CD4-positive, alpha-beta T cell treated with Interleukin-6 for 4 hours (primary cell): Measurements from ENCODE around the gene SNX32.
"Not testable (repeated sequence)": the region's sequence is repeated elsewhere in the genome, so short reads cannot be mapped to it uniquely, and the experiment has no call there.

Experiments used
- DNase-seq: peaks from one replicate; pipeline ENCODE4 v3.0.0-alpha.2; 2020; ENCODE audit warnings: mixed read lengths

SNX32 gene

DNA sequence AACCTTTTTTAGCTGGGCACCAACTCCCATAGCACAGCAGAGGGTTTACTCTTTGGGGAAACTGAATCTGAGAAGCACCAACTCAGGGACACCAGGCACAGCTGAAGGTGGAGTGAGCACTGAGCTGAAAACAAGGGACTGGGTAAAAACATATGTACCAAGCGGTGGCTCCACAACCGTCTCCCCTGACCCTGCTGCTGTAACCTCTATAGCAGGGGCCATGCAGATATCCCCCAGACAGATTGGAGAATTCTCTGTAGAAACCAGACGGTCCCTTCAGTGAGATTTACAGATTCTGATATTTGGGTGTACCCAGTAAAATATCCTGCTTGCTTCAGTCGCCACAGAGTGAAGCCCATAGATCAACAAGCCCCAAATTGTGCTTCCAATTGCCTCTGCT, 4.3 kb upstream of the SNX32 start:
- DNase-seq: no peak

DNA sequence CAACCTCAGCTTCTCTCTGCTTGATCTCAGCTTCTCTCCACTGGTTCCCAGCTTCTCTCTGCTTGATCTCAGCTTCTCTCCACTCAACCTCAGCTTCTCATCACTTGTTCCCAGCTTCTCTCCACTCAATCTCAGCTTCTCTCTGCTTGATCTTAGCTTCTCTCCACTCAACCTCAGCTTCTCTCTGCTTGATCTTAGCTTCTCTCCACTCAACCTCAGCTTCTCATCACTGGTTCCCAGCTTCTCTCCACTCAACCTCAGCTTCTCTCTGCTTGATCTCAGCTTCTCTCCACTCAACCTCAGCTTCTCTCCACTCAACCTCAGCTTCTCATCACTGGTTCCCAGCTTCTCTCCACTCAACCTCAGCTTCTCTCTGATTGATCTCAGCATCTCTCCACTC, 1.5 kb upstream of the SNX32 start:
- not testable (repeated sequence) for DNase-seq

DNA sequence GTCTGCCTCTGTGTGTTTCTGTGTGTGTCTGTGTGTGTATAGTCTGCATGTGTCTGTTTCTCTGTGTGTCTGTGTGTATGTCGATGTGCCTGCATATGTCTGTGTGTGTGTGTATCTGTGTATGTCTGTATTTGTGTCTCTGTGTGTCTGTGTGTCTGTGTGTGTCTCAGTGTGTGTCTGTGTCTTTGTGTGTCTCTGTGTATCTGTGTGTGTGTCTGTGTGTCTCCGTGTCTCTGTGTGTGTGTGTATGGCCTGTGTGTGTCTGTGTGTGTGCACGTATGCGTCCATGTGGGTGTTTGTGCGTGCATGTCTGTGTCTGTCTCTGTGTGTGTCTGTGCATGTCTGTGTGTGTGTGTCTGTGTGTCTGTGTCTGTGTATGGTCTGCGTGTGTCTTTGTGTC, 439 bp downstream of the SNX32 start:
- no peak for DNase-seq

GRCh38 chr11:65842144-65842543, 8.4 kb downstream of the SNX32 start:
- DNase-seq: no peak

GRCh38 chr11:65843811-65844210, 10.0 kb downstream of the SNX32 start:
- DNase-seq: no peak

GRCh38 chr11:65844231-65844872, 10.6 kb downstream of the SNX32 start:
- no peak for DNase-seq

- no peak for DNase-seq
Observed at GRCh38 chr11:65847746-65848145, 14.0 kb downstream of the SNX32 start.

DNA sequence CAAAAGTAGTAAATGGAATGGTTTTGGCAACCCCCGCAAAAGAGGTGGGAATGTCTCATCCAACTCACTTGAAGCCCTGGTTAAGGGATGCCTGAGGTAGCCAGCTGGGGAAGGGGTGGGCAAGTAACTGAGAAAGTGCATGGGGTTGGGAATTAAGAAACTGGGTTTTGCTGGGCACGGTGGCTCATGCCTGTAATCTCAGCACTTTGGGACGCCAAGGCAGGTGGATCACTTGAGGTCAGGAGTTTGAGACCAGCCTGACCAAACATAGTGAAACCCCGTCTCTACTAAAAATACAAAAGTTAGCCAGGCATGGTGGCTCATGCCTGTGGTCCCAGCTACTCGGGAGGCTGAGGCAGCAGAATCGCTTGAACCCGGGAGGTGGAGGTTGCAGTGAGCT, 14.9 kb downstream of the SNX32 start:
- not testable (repeated sequence) for DNase-seq

- DNase-seq: no peak
Observed at GRCh38 chr11:65849366-65849765, 15.6 kb downstream of the SNX32 start.

DNA sequence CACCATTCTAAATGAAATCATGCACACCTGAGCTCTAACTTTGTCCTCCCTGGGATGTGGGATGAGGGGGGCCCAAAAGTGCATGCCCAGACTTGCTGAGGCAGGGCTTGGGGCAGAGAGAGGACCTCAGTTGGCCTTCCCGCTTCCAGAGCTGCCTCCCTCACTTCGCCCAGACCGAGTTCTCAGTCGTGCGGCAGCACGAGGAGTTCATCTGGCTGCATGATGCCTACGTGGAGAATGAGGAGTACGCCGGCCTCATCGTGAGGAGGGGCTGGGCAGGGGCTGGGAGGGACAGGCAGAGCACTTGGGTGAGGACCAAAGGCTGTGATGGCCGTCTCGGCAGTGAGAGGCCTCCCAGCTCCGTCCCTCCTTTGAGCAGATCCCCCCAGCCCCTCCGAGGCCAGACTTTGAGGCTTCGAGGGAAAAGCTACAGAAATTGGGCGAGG, 16.0 kb downstream of the SNX32 start:
- DNase-seq: no peak

DNA sequence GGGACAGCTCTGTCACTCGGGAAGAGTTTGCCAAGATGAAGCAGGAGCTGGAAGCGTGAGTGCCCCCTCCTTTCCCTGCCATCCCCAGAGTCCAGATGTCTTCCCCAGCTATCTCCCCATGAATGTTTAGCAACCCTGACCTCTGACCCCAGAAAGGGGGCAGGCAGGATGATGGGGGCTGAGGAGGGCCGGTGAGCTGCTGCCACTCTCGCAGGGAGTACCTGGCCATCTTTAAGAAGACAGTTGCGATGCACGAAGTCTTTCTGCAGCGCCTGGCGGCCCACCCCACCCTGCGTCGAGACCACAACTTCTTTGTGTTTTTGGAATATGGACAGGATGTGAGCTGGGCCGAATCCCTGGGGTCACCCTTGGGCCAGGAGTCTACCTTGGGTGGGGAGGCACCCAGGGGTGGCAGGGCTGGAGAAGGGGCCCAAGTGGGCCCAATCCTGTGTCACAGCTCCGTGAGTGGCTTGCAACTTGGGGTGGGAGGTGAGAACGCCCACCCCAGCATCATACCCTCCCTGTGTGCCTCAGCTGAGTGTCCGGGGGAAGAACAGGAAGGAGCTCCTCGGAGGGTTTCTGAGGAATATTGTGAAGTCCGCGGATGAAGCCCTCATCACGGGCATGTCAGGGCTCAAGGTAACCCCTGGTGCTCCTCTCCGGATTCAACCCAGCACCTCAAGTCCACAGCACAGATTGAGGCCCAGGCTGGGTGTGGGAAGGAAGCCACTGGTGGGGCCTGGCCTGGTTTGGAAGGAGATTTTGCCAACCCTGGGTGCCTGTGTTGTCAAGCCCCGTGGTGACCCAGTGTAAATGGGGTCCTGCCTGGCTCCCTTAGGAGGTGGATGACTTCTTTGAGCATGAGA, 16.7 kb downstream of the SNX32 start:
- DNase-seq: no peak

DNA sequence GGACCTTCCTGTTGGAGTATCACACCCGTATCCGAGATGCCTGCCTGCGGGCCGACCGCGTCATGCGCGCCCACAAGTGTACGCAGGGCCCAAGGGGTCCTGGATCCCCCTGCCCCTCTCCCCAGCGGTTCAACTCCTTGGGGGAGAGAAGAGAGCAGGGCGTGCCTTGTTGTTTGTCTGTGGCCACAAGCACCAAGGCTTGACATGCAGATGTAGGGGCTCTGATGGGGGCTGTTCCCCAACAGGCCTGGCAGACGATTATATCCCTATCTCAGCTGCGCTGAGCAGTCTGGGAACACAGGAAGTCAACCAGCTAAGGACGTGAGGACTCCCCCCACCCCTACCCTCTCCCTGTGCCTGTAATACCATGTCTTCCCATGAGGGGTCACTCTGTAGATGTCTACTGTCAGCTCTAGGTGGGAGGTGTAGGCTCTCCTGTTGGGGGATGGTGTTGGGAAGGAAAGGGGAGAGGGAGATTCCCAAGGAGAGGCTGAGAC, 17.4 kb downstream of the SNX32 start:
- DNase-seq: no peak

- no peak for DNase-seq
Observed at GRCh38 chr11:65851811-65852507, 18.2 kb downstream of the SNX32 start.

DNA sequence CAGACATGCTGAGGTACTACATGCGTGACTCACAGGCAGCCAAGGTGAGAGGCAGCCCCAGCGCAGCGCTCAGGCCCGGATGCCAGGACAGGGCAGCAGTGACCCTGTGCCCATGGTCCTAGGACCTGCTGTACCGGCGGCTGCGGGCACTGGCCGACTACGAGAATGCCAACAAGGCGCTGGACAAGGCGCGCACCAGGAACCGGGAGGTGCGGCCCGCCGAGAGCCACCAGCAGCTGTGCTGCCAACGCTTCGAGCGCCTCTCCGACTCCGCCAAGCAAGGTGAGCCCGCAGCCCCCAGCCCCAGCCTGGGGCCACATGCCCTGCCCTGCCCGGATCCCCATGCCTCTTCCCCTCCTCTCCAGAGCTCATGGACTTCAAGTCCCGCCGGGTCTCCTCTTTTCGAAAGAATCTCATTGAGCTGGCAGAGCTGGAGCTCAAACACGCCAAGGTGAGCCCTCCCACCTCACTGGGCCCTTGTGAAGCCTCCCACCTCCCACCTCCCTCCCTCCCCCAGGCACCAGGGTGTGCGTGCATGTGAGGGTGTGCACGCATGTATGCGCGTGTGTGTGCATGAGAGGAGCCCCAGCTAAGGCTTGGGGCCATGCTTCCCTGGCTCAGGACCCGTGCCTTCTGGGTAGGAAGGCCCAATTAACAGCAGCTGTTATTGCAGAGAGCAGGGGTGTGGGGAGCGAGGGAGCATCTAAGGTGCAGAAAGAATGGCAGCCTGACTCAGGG, 18.9 kb downstream of the SNX32 start:
- DNase-seq: no peak

DNA sequence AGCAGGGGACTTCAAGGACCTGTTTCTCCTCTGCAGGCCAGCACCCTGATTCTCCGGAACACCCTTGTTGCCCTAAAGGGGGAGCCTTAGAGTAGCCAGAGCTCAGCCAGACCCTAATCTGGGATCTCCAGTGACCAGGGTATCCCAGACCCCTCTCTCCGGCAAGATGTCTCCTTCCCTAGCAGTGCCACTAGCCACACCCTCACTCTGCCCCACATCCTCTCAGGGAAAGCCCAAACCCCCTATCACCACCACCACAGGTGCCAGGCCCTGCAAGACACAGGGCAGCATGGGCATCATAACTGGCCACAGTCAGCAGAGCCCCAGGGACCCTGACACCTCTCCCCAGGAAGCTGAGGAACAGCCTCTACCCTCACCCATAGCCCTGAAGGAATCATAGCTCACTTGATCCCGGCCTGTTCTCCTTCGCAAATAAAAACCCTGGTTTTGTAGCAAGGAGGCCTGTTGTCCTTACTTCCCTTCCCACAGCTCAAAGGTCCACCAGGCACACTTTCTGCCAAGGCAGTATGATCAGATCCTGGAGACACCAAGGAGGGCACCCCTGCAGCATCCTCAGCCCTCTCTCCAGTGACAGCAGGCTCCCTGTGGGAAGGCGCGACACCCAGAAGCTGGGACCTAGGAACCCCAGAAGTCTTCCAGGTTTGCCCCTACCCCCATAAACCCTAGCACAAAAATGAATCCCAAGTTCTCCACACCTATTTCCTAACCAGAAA, 19.6 kb downstream of the SNX32 start:
- no peak for DNase-seq

- DNase-seq: no peak
Observed at GRCh38 chr11:65854161-65854592, 20.4 kb downstream of the SNX32 start.

GRCh38 chr11:65854852-65855837, 21.4 kb downstream of the SNX32 start:
- DNase-seq: no peak

- no peak for DNase-seq
Observed at GRCh38 chr11:65855927-65856363, 22.2 kb downstream of the SNX32 start.

DNA sequence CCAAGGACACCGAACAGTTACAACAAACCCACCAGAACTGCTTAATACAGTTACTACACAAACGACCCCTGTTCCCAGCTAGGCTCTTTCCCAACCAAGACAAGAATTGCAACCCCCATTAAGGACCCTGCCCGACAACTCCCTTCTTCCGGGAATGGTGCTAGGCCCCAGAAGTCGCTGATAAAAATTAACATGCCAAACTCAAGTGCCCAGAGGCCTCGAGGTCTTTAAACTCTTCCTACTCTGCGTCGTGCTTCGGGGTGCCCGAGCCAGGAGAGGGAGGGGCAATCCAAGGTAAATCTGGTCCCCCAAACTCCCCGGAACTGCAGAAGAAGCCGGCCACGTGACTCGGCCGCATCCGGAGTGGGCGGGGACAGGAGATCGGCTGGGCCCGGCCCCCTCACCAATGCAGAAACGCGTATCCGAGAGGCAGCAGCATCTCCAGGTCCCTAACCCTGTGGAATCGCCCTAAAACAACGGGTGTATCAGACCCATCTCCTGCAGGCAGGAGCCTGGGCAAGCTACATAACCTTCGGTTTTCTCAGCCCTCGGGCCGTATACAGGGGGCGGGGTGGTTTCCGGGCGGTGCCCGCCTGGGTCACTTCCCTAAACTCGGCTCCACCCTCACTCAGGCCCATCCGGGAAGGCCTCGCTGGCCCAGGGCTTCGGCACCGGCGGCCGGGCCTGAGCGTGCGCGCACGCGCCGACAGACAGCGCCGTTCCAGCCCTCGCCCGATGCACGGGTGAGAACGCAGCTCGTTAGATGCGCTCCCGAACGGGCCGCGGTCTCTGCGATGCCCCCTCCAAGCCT, 23.1 kb downstream of the SNX32 start:
- DNase-seq: peak; percentile 88

- DNase-seq: peak; percentile 67
Observed at GRCh38 chr11:65857500-65857852, 23.7 kb downstream of the SNX32 start.
